H1 (cell line): Measurements from ENCODE around the gene CHST8. TPM values are rescaled to one million over a fixed set of nuclear protein-coding genes. Genes with fewer than 3 reads are reported as not detected.

Experiments used
- CTCF ChIA-PET: fragments of 300-600 bp; sonication (Branson Sonifier 250); formaldehyde crosslinking; loops from one replicate; lab custom pipeline; 2021; ENCODE audit not compliant: partially characterized antibody; lab: Charles Lee
- POLR2A ChIA-PET: fragments of 300-600 bp; sonication (Branson Sonifier 250); formaldehyde crosslinking; loops from one replicate; lab custom pipeline; 2021; ENCODE audit warnings: inconsistent platforms; ENCODE audit not compliant: partially characterized antibody; lab: Charles Lee
- DNase-seq, 2 experiments: peaks; one replicate each; pipeline versions ENCODE4 v3.0.0 to v3.0.0-alpha.2; 2010 to 2022; ENCODE audit warnings: low spot score in 2 of 2, low read depth in 1 of 2, mixed read lengths in 1 of 2
- FAIRE-seq: peaks from 2 replicates; lab custom pipeline; 2011; peaks lifted over from hg19 to GRCh38; lab: Jason Lieb, UNC
- H2AFZ ChIP-seq: 2 replicates; pipeline ENCODE4 v1.8.1; 2012; ENCODE audit warnings: low read length, inconsistent platforms
- H2AK5ac ChIP-seq: 2 replicates; pipeline ENCODE4 v1.6.1; 2013; ENCODE audit warnings: low read depth, low read length
- H2BK120ac ChIP-seq: replicated peaks from 2 replicates; pipeline ENCODE3; 2013; ENCODE audit warnings: low read depth, low read length, inconsistent platforms
- H2BK12ac ChIP-seq: 2 replicates; pipeline ENCODE4 v1.6.1; 2013; ENCODE audit warnings: low read depth, low read length
- H2BK15ac ChIP-seq: 2 replicates; pipeline ENCODE4 v1.6.1; 2013; ENCODE audit warnings: low read length
- H2BK20ac ChIP-seq: 2 replicates; pipeline ENCODE4 v1.6.1; 2013; ENCODE audit warnings: low read length
- H2BK5ac ChIP-seq: 2 replicates; pipeline ENCODE4 v1.6.1; 2013; ENCODE audit warnings: low read depth, low read length
- H3K14ac ChIP-seq: 2 replicates; pipeline ENCODE4 v1.6.1; 2013; ENCODE audit warnings: inconsistent platforms; ENCODE audit not compliant: insufficient read length
- H3K18ac ChIP-seq: 2 replicates; pipeline ENCODE4 v1.6.1; 2013; ENCODE audit warnings: low read length; ENCODE audit errors: extremely low read depth
- H3K23ac ChIP-seq: 2 replicates; pipeline ENCODE4 v1.6.1; 2013; ENCODE audit warnings: inconsistent platforms; ENCODE audit not compliant: insufficient read length
- H3K23me2 ChIP-seq: 2 replicates; pipeline ENCODE4 v1.6.1; 2013; ENCODE audit warnings: low read depth, low read length
- H3K27ac ChIP-seq: 2 replicates; pipeline ENCODE4 v1.6.1; 2011; ENCODE audit warnings: low read depth, low read length, inconsistent platforms
- H3K27me3 ChIP-seq, 4 experiments: replicated peaks in 1 of 4; 1 replicate in 1 of 4; 2 replicates in 3 of 4; pipeline versions ENCODE4 v1.6.1 to v1.8.1; 2011 to 2013; ENCODE audit warnings: low read length in 3 of 4, mild to moderate bottlenecking in 3 of 4, inconsistent platforms in 2 of 4, mixed read lengths in 2 of 4, moderate library complexity in 1 of 4; ENCODE audit not compliant: control insufficient read depth in 3 of 4, insufficient read depth in 3 of 4; ENCODE audit errors: extremely low read depth in 1 of 4
- H3K36me3 ChIP-seq, 4 experiments: 2 replicates each; pipeline versions ENCODE4 v1.6.1 to v1.8.1; 2011 to 2013; ENCODE audit warnings: mild to moderate bottlenecking in 4 of 4, low read length in 3 of 4, moderate library complexity in 2 of 4, control low read depth in 1 of 4, inconsistent platforms in 1 of 4; ENCODE audit not compliant: insufficient read depth in 4 of 4, control insufficient read depth in 2 of 4
- H3K4ac ChIP-seq: replicated peaks from 2 replicates; pipeline ENCODE3; 2013; ENCODE audit warnings: low read length, low read depth, mixed read lengths, inconsistent platforms; ENCODE audit not compliant: insufficient read length
- H3K4me1 ChIP-seq, 4 experiments: replicated peaks in 1 of 4; 1 replicate in 1 of 4; 2 replicates in 3 of 4; pipeline versions ENCODE4 v1.6.1 to v1.8.1; 2011 to 2013; ENCODE audit warnings: low read length in 3 of 4, inconsistent platforms in 2 of 4, mixed read lengths in 1 of 4; ENCODE audit not compliant: insufficient read depth in 4 of 4, control insufficient read depth in 3 of 4
- H3K4me2 ChIP-seq, 2 experiments: 2 replicates each; pipeline versions ENCODE4 v1.6.1 to v1.8.1; 2011 to 2013; ENCODE audit warnings: low read depth in 2 of 2, low read length in 2 of 2, control low read depth in 1 of 2, inconsistent platforms in 1 of 2, mild to moderate bottlenecking in 1 of 2; ENCODE audit not compliant: insufficient read depth in 1 of 2
- H3K4me3 ChIP-seq, 4 experiments: fragments of 200-600, 300-600 bp in 1 of 4; sonication (generic), shearing (Covaris generic), sonication (Bioruptor Twin) in 1 of 4; 2 replicates each; pipeline versions ENCODE4 v1.5.1 to v1.8.1; 2011 to 2016; ENCODE audit warnings: low read length in 4 of 4, low read depth in 3 of 4, control low read depth in 2 of 4, inconsistent platforms in 2 of 4, mild to moderate bottlenecking in 2 of 4, mixed read lengths in 1 of 4, moderate library complexity in 1 of 4; ENCODE audit not compliant: insufficient read depth in 2 of 4; ENCODE audit errors: extremely low read depth in 1 of 4
- H3K56ac ChIP-seq: replicated peaks from 2 replicates; pipeline ENCODE3; 2013; ENCODE audit warnings: low read depth, mild to moderate bottlenecking, mixed read lengths, low read length, inconsistent platforms; ENCODE audit not compliant: insufficient read length
- H3K79me1 ChIP-seq: 2 replicates; pipeline ENCODE4 v1.6.1; 2013; ENCODE audit warnings: low read depth, low read length, control low read depth
- H3K79me2 ChIP-seq, 2 experiments: 2 replicates each; pipeline versions ENCODE4 v1.6.1 to v1.8.1; 2012 to 2013; ENCODE audit warnings: low read length in 2 of 2, mild to moderate bottlenecking in 2 of 2, inconsistent platforms in 1 of 2; ENCODE audit not compliant: insufficient read depth in 2 of 2, control insufficient read depth in 1 of 2
- H3K9ac ChIP-seq, 4 experiments: replicated peaks in 1 of 4; 1 replicate in 1 of 4; 2 replicates in 3 of 4; pipeline versions ENCODE4 v1.6.1 to v1.8.1; 2011 to 2013; ENCODE audit warnings: low read depth in 3 of 4, low read length in 3 of 4, control low read depth in 2 of 4, mild to moderate bottlenecking in 2 of 4, moderate library complexity in 2 of 4, inconsistent platforms in 1 of 4; ENCODE audit errors: extremely low read depth in 1 of 4
- H3K9me3 ChIP-seq, 2 experiments: 2 replicates each; pipeline versions ENCODE4 v1.6.1 to v1.8.1; 2012 to 2013; ENCODE audit warnings: mild to moderate bottlenecking in 2 of 2, moderate library complexity in 2 of 2, control low read depth in 1 of 2, inconsistent platforms in 1 of 2, low read depth in 1 of 2, low read length in 1 of 2, mixed read lengths in 1 of 2; ENCODE audit not compliant: insufficient read depth in 2 of 2
- H4K20me1 ChIP-seq, 2 experiments: replicated peaks in 1 of 2; 2 replicates each; pipeline versions ENCODE3 to v1.8.1; 2011 to 2013; ENCODE audit warnings: inconsistent platforms in 2 of 2, low read length in 2 of 2, mild to moderate bottlenecking in 1 of 2; ENCODE audit not compliant: insufficient read depth in 2 of 2, control insufficient read depth in 1 of 2
- H4K5ac ChIP-seq: 2 replicates; pipeline ENCODE4 v1.6.1; 2013; ENCODE audit warnings: low read length, low read depth, mixed read lengths, inconsistent platforms; ENCODE audit not compliant: insufficient read length
- H4K8ac ChIP-seq: 2 replicates; pipeline ENCODE4 v1.8.0; 2013; ENCODE audit warnings: mild to moderate bottlenecking, moderate library complexity, low read length, inconsistent platforms; ENCODE audit not compliant: insufficient read depth; ENCODE audit errors: extremely low read depth
- H4K91ac ChIP-seq: replicated peaks from 2 replicates; pipeline ENCODE3; 2013; ENCODE audit warnings: low read length, mixed read lengths, inconsistent platforms; ENCODE audit not compliant: insufficient read length
- BACH1 ChIP-seq: IDR thresholded peaks from 2 replicates; pipeline ENCODE4 v1.6.1; 2012; ENCODE audit warnings: low read length, improper control_type of control experiment
- CHD2 ChIP-seq: IDR thresholded peaks from 2 replicates; pipeline ENCODE4 v1.6.1; 2012; ENCODE audit warnings: low read length, improper control_type of control experiment
- GABPA ChIP-seq: IDR thresholded peaks from 2 replicates; pipeline ENCODE4 v1.6.1; 2011; ENCODE audit warnings: mild to moderate bottlenecking, low read length, moderate library complexity, borderline replicate concordance; ENCODE audit not compliant: insufficient read depth
- YY1 ChIP-seq: IDR thresholded peaks from 2 replicates; pipeline ENCODE4 v1.6.1; 2011; ENCODE audit warnings: low read depth, mild to moderate bottlenecking, low read length
- whole genome bisulfite sequencing, 2 experiments: shearing (Covaris generic) in 1 of 2; methylation state at CpG; one replicate each; pipeline versions ENCODE4 v1.1.6 to v1.1.7; 2013 to 2015; ENCODE audit warnings: low lambda C conversion rate in 2 of 2, mixed read lengths in 2 of 2, inconsistent platforms in 1 of 2, low coverage in 1 of 2, missing lambda C conversion rate in 1 of 2; ENCODE audit not compliant: insufficient replicate concordance in 2 of 2, insufficient coverage in 1 of 2, insufficient read length in 1 of 2; ENCODE audit errors: extremely low coverage in 1 of 2, missing lambda C conversion rate in 1 of 2; 5-methylcytosine and 5-hydroxymethylcytosine counted together
- polyA plus RNA-seq, 7 experiments: library from polyadenylated mRNA; depleted of rRNA in 3 of 7; stranded (reverse) in 5 of 7; unstranded in 2 of 7; fragments of >200 nt in 5 of 7; fragments of 200-250 nt in 2 of 7; gene quantifications; 1 replicate in 5 of 7; 2 replicates in 1 of 7; 4 replicates in 1 of 7; pipeline versions ENCODE4 v1.2.1 to v1.2.3, GENCODE V29; 2011 to 2013; ENCODE audit warnings: missing spikeins in 2 of 7, mixed read lengths in 2 of 7
- total RNA-seq: library from RNA; stranded (reverse); fragmentation: NEBNext Ultra II Directional; extraction: Animal tissue kit (Norgen Biotek cat#: 25700); gene quantifications from 2 replicates; pipeline ENCODE4 v1.2.1, GENCODE V29; 2021
- TF ChIP-seq, protein P1 (sequence below): IDR thresholded peaks from 2 replicates; pipeline ENCODE4 v1.6.1; 2011; ENCODE audit warnings: low read length, improper control_type of control experiment

CHST8 gene
- total and polyA plus RNA-seq, 2 of the 8 experiments (the other 6 are each of a cell fraction or from before 2014, with no cell fraction given) = 10.8 to 28.2 TPM

GRCh38 chr19:33595783-33596182 lies 26.0 kb upstream of the CHST8 start:
- no peak overlapping the region for H2BK12ac ChIP-seq
- no peak overlapping the region for H2BK5ac ChIP-seq
- H2BK120ac ChIP-seq = no peak overlapping the region
- no peak overlapping the region for H3K4me3 ChIP-seq
- FAIRE-seq = no peak
- no peak overlapping the region for H4K8ac ChIP-seq
- no peaks in the 10 kb centered on the region for H3K79me2 ChIP-seq
- H3K4me1 ChIP-seq = no peaks in the 10 kb centered on the region
- TF ChIP-seq CHD2 (no peak), YY1 (no peak), GABPA (no peak), BACH1 (no peak)
- TF ChIP-seq, protein P1, sequence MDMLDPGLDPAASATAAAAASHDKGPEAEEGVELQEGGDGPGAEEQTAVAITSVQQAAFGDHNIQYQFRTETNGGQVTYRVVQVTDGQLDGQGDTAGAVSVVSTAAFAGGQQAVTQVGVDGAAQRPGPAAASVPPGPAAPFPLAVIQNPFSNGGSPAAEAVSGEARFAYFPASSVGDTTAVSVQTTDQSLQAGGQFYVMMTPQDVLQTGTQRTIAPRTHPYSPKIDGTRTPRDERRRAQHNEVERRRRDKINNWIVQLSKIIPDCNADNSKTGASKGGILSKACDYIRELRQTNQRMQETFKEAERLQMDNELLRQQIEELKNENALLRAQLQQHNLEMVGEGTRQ = no peak
- H3K14ac ChIP-seq = no peak overlapping the region
- H3K79me1 ChIP-seq = no peaks in the 10 kb centered on the region
- H3K18ac ChIP-seq = no peak overlapping the region
- POLR2A ChIA-PET = no interaction called here
- H2BK20ac ChIP-seq = no peak overlapping the region
- no peak overlapping the region for H4K91ac ChIP-seq
- H3K36me3 ChIP-seq = no peaks in the 10 kb centered on the region
- CTCF ChIA-PET = interaction anchor here (1.2 kb wide), 1 partner anchor 10 kb away, joined by 5 read pairs; no protein-coding TSS in a partner anchor
- H3K23me2 ChIP-seq = no peaks in the 10 kb centered on the region
- no peak overlapping the region for H2BK15ac ChIP-seq
- H3K4me2 ChIP-seq = no peak overlapping the region
- H3K9ac ChIP-seq = no peak overlapping the region
- 94% methylated on average over 1 of the region's 1 CpG; no CpG with 5 or more reads in 1 of the 2 experiments for WGBS, 2 experiments
- H3K27ac ChIP-seq = no peak overlapping the region
- DNase-seq = no peak
- no peak overlapping the region for H3K23ac ChIP-seq
- H3K27me3 ChIP-seq = no peaks in the 10 kb centered on the region
- no peak overlapping the region for H3K4ac ChIP-seq
- no peak overlapping the region for H4K5ac ChIP-seq
- no peak overlapping the region for H2AFZ ChIP-seq
- H4K20me1 ChIP-seq = no peaks in the 10 kb centered on the region
- H2AK5ac ChIP-seq = no peak overlapping the region
- H3K9me3 ChIP-seq = no peaks in the 10 kb centered on the region
- H3K56ac ChIP-seq = no peak overlapping the region
